Stimulated activated memory B cell treated with anti-CD40 and anti-IgM and Interleukin-4, amounts not matched to agents 10 μg/mL and 1 μg/mL and 100 μg/mL, for 72 hours (primary cell): ENCODE data around the gene KIRREL3.

Experiments
- ATAC-seq: fragments of 150-1000 bp; cut with Tn5 transposase; 2 replicates; pipeline ENCODE4 v1.10.0; 2021
- H3K27ac Mint-ChIP-seq: one replicate; pipeline ENCODE4 v1.8.0; 2022; ENCODE audit warnings: mild to moderate bottlenecking, mixed read lengths
- H3K27me3 Mint-ChIP-seq: one replicate; pipeline ENCODE4 v1.8.0; 2022; ENCODE audit warnings: mixed read lengths
- H3K36me3 Mint-ChIP-seq: one replicate; pipeline ENCODE4 v1.8.0; 2022; ENCODE audit warnings: mixed read lengths
- H3K4me1 Mint-ChIP-seq: one replicate; pipeline ENCODE4 v1.8.0; 2022; ENCODE audit warnings: mixed read lengths
- H3K4me3 Mint-ChIP-seq: one replicate; pipeline ENCODE4 v1.8.0; 2022; ENCODE audit warnings: mild to moderate bottlenecking, moderate library complexity, mixed read lengths
- H3K9me3 Mint-ChIP-seq: one replicate; pipeline ENCODE4 v1.8.0; 2022; ENCODE audit warnings: mixed read lengths

KIRREL3 gene

DNA sequence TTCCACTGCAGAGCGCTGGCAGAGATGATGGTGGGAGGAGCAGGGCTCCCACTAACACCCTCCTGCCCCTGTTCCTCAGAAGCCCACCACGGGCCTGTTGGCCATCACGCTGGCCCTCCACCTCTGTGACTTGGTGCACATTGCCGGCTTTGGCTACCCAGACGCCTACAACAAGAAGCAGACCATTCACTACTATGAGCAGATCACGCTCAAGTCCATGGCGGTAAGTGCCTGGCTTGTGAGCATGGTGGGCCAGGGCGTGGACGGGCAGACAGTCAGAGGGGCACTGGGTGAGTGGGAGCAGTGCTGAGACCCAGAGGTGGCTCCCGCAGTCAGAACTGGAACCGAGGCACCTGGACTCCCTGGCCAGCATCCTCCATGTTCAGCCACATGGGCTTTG lies 587.1 kb downstream of the KIRREL3 start:
- H3K27ac Mint-ChIP-seq: no peak overlapping the region
- peaks cover 12% of the 10 kb centered on the region for H3K36me3 Mint-ChIP-seq
- peaks cover 12% of the 10 kb centered on the region for H3K4me1 Mint-ChIP-seq
- no peaks in the 10 kb centered on the region for H3K9me3 Mint-ChIP-seq
- no peak for ATAC-seq
- no peaks in the 10 kb centered on the region for H3K27me3 Mint-ChIP-seq
- H3K4me3 Mint-ChIP-seq: no peak overlapping the region

DNA sequence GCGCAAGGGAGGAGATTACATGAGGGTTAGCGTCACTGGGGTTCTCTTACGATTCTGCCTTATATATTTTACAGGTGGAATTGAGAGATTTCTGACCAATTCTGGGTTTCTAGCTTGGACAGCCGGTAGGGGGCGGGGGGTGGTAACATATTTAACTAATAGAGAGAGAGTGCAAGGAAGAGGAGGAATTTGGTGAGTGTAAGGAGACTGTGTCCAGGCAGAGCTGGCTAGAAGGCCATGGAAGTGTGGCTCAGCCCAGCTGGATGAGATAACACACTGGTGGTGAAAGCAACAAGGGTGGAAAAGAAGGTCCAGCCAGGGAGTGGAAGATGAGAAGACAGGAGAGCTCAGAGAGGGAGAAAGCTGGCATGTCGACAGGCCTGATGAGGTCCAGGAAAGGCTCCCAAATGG lies 588.6 kb downstream of the KIRREL3 start:
- H3K27ac Mint-ChIP-seq: no peak overlapping the region

DNA sequence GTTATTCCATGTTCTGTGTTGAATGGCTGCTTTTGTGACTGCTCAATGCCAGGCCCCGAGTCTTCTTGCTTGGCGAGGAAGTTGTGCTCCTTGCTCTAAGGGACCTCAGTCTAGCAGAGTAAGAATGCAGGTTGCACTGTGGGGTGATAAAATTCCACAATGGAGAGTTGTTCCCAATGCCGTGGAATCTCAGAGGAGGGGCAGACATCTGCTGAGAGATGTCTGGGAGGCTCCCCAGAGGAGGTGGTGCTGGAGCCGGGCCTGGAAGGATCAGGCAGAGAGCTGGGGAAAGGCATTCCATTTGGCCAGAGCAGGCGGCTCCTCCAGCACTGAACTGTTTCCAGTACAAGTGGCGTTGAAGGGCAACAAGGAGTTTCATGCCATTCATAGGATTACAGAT lies 589.9 kb downstream of the KIRREL3 start:
- H3K4me1 Mint-ChIP-seq: no peaks in the 10 kb centered on the region
- no peaks in the 10 kb centered on the region for H3K27me3 Mint-ChIP-seq
- peaks cover 19% of the 10 kb centered on the region for H3K36me3 Mint-ChIP-seq
- H3K9me3 Mint-ChIP-seq: no peaks in the 10 kb centered on the region
- no peak overlapping the region for H3K4me3 Mint-ChIP-seq
- H3K27ac Mint-ChIP-seq: no peak overlapping the region
- ATAC-seq: no peak

More for the DNA sequence above, 588.6 kb downstream of the KIRREL3 start:
- no peak for ATAC-seq
- Mint-ChIP-seq H3K9me3 (no peaks in the 10 kb centered on the region), H3K36me3 (peaks cover 19% of the 10 kb centered on the region), H3K4me3 (no peak overlapping the region), H3K27me3 (no peaks in the 10 kb centered on the region), H3K4me1 (peaks cover 10% of the 10 kb centered on the region)

DNA sequence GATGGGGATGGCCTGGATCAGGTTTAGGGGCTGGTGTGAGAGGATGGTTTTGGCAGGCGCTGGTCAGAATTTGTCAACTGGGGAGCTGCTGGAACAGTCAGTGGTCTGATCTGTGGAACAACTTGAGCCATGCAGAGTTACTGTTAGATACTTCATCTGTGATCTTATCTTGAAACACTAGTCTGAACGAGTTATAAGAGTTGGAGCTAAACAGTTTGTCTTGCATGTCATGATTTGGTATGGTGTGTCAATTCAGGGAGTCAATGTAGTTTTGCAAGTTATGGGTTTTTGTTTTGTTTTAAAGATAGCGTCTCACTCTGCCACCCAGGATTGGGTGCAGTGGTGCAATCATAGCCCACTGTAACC lies 591.0 kb downstream of the KIRREL3 start:
- Mint-ChIP-seq H3K36me3 (peaks cover 19% of the 10 kb centered on the region), H3K27me3 (no peaks in the 10 kb centered on the region), H3K27ac (no peak overlapping the region), H3K4me3 (no peak overlapping the region), H3K9me3 (no peaks in the 10 kb centered on the region), H3K4me1 (no peaks in the 10 kb centered on the region)
- ATAC-seq: no peak

DNA sequence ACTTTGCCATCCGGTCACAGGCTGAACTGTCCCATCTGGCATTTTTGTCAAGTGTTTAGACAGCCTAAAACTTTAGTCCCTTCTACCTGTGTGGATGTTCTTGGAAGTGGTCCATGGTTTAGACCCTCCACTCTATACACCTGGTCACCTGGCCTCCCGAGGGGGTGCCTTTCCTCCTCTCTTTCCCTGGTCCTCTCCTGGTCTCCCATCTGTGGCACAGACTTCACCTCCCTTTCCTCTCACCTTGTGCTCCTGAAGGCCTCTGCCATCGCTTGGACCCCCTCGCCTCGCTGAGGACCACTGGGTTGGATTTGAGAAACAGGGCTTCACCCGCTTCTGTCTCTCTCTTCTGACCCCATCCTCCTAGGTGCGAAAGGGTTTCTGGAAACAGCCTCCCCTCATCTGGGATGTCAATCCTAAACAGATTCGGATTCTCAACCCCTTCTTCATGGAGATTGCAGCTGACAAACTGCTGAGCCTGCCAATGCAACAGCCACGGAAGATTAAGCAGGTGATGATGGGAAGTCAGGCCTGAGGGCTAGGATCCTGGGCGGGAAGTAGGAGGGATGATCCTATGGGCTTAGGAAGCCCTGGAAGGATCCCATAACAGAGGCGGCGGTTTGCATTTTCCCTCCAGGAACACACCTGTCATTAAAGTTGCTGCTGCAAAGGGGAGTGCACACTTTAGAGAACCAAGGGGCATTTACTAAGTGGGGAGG lies 591.5 kb downstream of the KIRREL3 start:
- Mint-ChIP-seq H3K27ac (no peak overlapping the region), H3K36me3 (peaks cover 19% of the 10 kb centered on the region), H3K27me3 (no peaks in the 10 kb centered on the region), H3K4me3 (no peak overlapping the region), H3K4me1 (no peaks in the 10 kb centered on the region), H3K9me3 (no peaks in the 10 kb centered on the region)
- ATAC-seq: no peak

DNA sequence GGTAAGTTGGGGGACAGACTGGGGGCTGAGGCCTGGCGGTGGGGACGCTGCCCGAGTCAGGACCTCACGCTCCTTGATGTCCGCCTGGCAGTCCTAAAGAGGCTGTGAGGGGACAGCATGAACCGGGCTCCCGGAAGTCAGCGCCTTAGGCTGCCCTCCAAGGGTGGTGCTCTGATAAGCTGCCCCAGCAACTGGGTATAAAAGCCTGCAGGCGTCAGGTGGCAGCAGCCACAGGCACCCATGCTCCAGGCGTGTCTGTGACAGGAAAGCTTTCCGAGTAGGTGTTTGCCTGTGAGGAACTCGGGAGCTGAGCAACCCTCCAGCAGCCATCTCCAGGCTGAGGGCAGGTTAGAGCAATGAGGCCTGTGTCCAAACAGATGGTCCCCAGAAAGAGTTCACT lies 592.1 kb downstream of the KIRREL3 start:
- Mint-ChIP-seq H3K36me3 (peaks cover 19% of the 10 kb centered on the region), H3K27ac (no peak overlapping the region), H3K9me3 (no peaks in the 10 kb centered on the region), H3K4me1 (no peaks in the 10 kb centered on the region), H3K4me3 (no peak overlapping the region), H3K27me3 (no peaks in the 10 kb centered on the region)
- no peak for ATAC-seq

DNA sequence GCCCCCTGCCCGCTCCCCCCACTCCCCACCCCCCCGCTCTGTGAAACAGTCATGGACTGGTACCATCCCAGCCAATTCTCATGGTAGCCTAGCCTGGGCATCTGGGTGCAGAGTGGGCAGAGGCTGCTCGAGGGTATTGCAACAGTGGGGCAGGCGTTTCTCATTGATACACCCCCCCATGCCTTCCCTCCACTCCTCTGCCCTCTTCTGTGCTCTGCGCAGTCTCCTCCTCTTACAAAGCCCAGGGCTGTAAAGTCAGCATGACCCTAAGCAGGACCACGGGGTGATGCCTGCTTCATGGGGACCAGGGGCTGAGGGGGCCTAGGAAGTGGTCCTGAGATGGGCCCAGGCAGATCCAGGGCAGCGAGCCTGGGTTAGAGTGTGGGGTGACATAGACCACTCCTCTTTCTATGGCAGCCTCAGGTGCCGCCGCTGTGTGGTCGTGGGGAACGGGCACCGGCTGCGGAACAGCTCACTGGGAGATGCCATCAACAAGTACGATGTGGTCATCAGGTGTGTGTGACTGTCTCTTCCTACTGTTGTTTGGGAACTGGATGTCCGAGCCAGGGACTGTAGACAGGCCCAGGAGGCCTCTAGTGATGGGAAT lies 592.8 kb downstream of the KIRREL3 start:
- no peak overlapping the region for H3K4me3 Mint-ChIP-seq
- H3K27me3 Mint-ChIP-seq: no peaks in the 10 kb centered on the region
- H3K36me3 Mint-ChIP-seq: peaks cover 19% of the 10 kb centered on the region
- H3K9me3 Mint-ChIP-seq: no peaks in the 10 kb centered on the region
- no peak for ATAC-seq
- H3K4me1 Mint-ChIP-seq: no peaks in the 10 kb centered on the region
- no peak overlapping the region for H3K27ac Mint-ChIP-seq

DNA sequence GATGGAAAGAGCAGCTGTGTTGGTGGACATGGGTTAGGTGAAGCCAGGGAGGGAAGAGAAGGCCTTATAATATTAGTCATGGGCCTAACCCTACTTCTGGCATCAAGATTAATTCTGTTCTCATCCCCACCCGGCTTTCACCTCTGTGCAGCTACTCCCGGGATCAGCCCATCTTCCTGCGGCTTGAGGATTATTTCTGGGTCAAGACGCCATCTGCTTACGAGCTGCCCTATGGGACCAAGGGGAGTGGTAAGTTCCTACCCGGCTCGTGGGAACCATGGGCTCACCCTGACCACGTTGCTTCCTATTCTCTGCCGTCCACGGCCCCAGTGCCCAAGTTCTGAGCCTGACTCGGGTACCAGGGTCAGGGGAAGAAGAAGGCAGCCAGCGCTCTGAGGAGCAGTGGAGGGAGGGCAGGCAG lies 593.5 kb downstream of the KIRREL3 start:
- Mint-ChIP-seq H3K9me3 (no peaks in the 10 kb centered on the region), H3K27me3 (peaks cover under 1% of the 10 kb centered on the region), H3K36me3 (peaks cover 17% of the 10 kb centered on the region), H3K4me1 (no peaks in the 10 kb centered on the region), H3K4me3 (no peak overlapping the region), H3K27ac (no peak overlapping the region)
- no peak for ATAC-seq

DNA sequence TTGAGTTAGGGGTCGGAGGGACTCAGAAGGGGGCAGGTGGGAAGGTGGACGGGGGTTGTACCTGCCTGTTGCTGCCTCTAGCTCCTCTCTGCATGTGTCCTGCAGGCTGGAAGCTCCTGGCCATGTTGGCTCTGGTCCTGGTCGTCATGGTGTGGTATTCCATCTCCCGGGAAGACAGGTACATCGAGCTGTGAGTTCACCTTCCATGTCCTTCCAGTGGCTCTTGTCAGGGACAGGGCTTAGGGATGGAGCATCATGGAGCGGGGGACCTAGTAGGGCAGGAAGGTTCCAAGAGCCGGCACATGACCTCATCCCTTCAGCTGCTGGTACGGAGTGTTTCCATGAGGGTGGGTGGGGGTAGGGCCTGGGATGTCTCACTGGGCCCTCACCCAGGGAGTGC lies 594.2 kb downstream of the KIRREL3 start:
- Mint-ChIP-seq H3K9me3 (no peaks in the 10 kb centered on the region), H3K36me3 (peaks cover 13% of the 10 kb centered on the region), H3K4me3 (no peak overlapping the region), H3K4me1 (no peaks in the 10 kb centered on the region), H3K27me3 (peaks cover 8% of the 10 kb centered on the region), H3K27ac (no peak overlapping the region)
- ATAC-seq: no peak

DNA sequence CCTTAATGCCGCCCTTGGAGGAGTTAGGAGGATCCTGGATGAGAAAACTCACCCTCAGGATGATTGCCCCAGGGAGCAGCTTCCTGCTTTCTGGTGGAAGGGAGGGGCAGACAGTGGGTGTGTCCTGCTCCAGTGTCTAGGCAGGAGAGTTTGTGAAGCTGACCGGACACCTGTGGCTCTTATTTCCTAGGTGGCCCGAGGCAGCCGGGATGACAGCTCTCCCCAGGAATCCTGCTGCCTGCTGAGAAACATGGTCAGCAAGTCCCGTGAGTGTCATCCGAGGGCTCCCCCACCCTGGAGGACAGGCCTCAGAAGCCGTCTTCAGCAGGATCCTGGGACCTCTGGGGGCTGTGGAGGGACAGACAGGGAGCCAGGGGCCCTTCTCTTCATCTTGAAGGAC lies 594.7 kb downstream of the KIRREL3 start:
- H3K4me3 Mint-ChIP-seq: no peak overlapping the region
- peaks cover 13% of the 10 kb centered on the region for H3K27me3 Mint-ChIP-seq
- peaks cover 13% of the 10 kb centered on the region for H3K36me3 Mint-ChIP-seq
- ATAC-seq: no peak
- no peaks in the 10 kb centered on the region for H3K4me1 Mint-ChIP-seq
- H3K9me3 Mint-ChIP-seq: no peaks in the 10 kb centered on the region
- H3K27ac Mint-ChIP-seq: no peak overlapping the region

DNA sequence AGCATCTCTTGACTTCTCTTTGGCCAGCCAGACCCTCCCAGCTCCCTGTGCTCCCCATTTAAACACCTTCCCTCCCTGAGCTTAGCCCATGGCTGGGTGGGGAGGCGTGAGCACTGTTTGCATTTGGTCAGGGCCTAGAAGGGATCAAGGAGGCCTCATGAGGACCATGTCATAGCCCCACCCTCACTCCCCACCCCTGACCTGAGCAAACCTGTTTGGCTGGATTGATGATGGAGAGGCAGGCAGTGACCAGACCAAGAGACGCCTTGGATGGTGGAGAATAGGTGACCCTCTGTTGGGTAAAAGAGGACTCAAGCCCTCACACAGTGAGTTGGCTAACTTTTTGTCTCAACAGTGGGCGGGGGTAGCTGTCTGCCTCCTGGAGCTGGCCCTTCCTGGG lies 595.2 kb downstream of the KIRREL3 start:
- Mint-ChIP-seq H3K27me3 (peaks cover 18% of the 10 kb centered on the region), H3K27ac (no peak overlapping the region), H3K36me3 (peaks cover 19% of the 10 kb centered on the region), H3K4me3 (no peak overlapping the region), H3K9me3 (no peaks in the 10 kb centered on the region), H3K4me1 (no peaks in the 10 kb centered on the region)
- no peak for ATAC-seq

DNA sequence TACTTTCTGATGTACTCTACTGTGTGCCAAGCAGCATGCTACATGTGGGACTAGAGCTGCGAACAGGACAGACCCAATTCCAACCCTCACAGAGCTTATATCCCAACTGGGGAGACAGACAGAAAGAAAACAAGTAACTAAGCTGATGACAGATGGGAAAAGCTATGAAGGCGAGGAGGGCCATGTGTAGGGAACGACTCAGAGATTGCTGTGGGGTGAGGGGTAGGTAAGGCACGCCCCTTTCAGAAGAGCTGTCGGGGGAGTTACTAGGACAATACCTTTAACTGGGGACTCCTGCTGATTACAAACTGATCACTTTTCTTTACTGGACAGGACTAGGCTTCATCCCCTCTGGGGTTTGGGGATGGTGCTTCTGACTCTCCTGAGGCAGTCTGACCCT lies 596.2 kb downstream of the KIRREL3 start:
- no peaks in the 10 kb centered on the region for H3K4me1 Mint-ChIP-seq
- H3K9me3 Mint-ChIP-seq: peaks cover 4% of the 10 kb centered on the region
- ATAC-seq: no peak
- H3K27me3 Mint-ChIP-seq: peaks cover 22% of the 10 kb centered on the region
- H3K4me3 Mint-ChIP-seq: no peak overlapping the region
- H3K36me3 Mint-ChIP-seq: peaks cover 20% of the 10 kb centered on the region
- no peak overlapping the region for H3K27ac Mint-ChIP-seq

DNA sequence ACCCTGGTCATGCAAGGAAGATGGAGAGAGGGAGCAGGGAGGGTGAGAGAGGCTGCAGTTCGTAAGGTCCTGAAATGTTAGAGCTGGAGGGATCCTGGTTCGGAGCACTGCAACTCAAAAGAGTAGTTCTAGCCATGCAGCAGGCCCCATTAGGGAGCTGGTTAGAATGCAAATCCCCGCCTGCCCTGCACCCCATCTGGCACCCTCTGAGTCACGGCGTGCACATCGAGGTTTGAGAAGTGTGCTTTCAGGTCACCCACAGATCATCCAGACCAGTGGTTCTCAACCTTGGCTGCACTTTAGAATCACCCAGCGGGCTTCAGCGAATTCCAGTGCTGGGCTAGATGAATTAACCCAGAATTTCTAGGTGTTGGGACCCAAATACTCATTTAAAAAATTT lies 596.9 kb downstream of the KIRREL3 start:
- Mint-ChIP-seq H3K4me3 (no peak overlapping the region), H3K27ac (no peak overlapping the region), H3K4me1 (no peaks in the 10 kb centered on the region), H3K36me3 (peaks cover 15% of the 10 kb centered on the region), H3K9me3 (peaks cover 4% of the 10 kb centered on the region), H3K27me3 (peaks cover 22% of the 10 kb centered on the region)
- ATAC-seq: peak; percentile 71

DNA sequence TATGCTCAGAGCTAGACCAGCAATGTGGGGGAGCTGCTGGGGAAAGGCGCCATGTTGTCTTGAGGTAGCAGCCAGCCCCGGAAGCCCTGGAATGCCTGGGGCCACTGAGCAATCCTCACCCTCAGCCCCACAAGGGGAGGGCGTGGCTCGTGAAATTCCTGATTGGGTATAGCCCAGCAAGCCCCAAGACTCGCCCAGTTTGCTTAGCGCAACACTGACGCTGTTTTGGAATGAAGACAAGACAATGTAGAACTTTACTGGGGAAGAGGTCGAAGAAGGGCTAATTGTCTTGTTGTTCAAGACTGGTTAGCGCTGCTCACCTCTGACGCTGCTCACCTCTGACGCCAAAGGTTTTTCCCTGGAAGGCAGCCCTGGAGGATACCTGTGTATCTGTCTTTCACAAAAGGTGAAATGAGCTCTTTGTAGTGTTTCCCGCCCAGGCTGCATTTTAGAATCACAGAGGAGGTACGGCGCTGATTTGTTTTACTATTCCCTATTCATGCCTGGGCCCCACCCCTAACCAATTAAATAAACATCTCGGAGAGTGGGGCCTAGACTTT lies 597.5 kb downstream of the KIRREL3 start:
- Mint-ChIP-seq H3K9me3 (peaks cover 4% of the 10 kb centered on the region), H3K27me3 (peaks cover 22% of the 10 kb centered on the region), H3K4me3 (no peak overlapping the region), H3K4me1 (no peaks in the 10 kb centered on the region), H3K27ac (no peak overlapping the region), H3K36me3 (peaks cover 12% of the 10 kb centered on the region)
- ATAC-seq: no peak

DNA sequence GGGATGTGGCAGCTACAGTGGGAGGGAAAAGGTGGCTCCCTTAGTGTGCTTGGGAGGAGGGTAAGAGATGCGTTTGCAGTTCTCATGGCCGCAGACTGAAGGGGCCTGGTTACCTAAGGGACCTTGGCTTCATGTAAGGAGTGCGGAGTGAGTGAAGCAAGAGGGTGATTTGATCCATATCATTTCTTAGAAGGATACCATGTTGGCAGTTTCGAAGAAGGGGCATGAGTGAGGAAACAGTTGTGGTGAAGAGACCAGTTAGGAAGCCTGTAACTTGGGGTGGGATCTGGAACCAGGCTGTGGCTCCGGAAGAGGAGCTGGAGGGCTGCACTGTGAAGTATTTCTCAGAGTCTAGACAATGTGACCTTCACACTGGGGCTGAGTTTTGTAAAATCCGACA lies 600.1 kb downstream of the KIRREL3 start:
- ATAC-seq: no peak
- peaks cover 22% of the 10 kb centered on the region for H3K27me3 Mint-ChIP-seq
- no peaks in the 10 kb centered on the region for H3K4me1 Mint-ChIP-seq
- no peak overlapping the region for H3K27ac Mint-ChIP-seq
- peaks cover 4% of the 10 kb centered on the region for H3K9me3 Mint-ChIP-seq
- H3K4me3 Mint-ChIP-seq: no peak overlapping the region
- peaks cover 8% of the 10 kb centered on the region for H3K36me3 Mint-ChIP-seq

DNA sequence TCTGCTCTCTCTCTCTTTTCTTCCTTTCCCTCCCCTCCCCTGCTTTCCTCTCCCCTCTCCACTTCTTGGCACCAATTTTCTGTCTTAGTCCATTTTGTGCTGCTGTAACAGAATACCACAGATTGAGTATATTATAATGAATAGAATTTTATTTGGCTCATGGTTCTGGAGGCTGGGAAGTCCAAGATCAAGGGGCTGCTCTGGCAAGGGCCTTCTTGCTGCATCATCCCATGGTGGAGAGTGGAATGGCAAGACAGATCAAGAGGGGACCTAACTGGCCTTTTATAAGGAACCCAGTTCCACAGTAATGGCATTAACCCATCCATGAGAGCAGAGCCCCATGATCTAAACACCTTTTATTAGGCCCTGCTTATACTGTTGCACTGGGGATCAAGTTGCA lies 600.6 kb downstream of the KIRREL3 start:
- Mint-ChIP-seq H3K4me1 (no peaks in the 10 kb centered on the region), H3K4me3 (no peak overlapping the region), H3K36me3 (peaks cover 8% of the 10 kb centered on the region), H3K27ac (no peak overlapping the region), H3K27me3 (peaks cover 22% of the 10 kb centered on the region), H3K9me3 (peaks cover 4% of the 10 kb centered on the region)
- ATAC-seq: no peak
